Measurements from ENCODE around the gene SNX24.

GRCh38 chr5:122858451-122858850 is 13.0 kb downstream of the SNX24 start:
- TF ChIP-seq, protein P1, sequence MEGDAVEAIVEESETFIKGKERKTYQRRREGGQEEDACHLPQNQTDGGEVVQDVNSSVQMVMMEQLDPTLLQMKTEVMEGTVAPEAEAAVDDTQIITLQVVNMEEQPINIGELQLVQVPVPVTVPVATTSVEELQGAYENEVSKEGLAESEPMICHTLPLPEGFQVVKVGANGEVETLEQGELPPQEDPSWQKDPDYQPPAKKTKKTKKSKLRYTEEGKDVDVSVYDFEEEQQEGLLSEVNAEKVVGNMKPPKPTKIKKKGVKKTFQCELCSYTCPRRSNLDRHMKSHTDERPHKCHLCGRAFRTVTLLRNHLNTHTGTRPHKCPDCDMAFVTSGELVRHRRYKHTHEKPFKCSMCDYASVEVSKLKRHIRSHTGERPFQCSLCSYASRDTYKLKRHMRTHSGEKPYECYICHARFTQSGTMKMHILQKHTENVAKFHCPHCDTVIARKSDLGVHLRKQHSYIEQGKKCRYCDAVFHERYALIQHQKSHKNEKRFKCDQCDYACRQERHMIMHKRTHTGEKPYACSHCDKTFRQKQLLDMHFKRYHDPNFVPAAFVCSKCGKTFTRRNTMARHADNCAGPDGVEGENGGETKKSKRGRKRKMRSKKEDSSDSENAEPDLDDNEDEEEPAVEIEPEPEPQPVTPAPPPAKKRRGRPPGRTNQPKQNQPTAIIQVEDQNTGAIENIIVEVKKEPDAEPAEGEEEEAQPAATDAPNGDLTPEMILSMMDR (IDR thresholded peaks at IDR 0.05), result no peak
- no peak for TF ChIP-seq EZH2 (IDR thresholded peaks at IDR 0.05)
- TF ChIP-seq EZH2phosphoT487 (IDR thresholded peaks at IDR 0.05), result no peak

Measured in neural progenitor cell (in vitro differentiated cells).